Stimulated activated CD8-positive, alpha-beta memory T cell treated with anti-CD3 and anti-CD28 coated beads, Interleukin-4, amount 100 ng/mL, for 1 hour (primary cell): ENCODE results near the gene KCNMB4.
"Not testable (repeated sequence)": the region's sequence is repeated elsewhere in the genome, so short reads cannot be mapped to it uniquely, and the experiment has no call there.

Source experiments
- DNase-seq, 2 donors: peaks; one replicate each; pipeline ENCODE4 v3.0.0-alpha.2; 2020; ENCODE audit warnings: low read depth in 2 of 2, low spot score in 1 of 2

The KCNMB4 gene

DNA sequence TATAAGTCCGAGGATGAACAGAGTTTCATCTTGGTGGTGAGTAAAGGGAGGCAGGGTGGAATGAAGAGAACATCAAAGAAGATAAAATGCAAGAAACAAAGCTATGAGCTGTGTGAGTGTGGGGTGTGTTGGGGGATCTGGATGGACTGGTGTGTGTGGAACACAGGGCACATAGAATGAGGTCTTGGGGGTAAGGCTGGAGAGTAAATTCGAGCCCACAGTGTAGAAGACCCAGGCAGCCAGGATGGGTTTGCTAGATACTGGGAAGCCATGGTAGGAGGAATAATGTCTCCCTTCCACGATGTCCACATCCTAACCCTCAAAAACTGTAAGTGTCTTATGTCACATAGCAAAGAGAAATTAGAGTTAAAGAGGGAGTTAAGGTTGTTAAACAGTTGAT, 6.8 kb downstream of the KCNMB4 start:
- no peak for DNase-seq

DNA sequence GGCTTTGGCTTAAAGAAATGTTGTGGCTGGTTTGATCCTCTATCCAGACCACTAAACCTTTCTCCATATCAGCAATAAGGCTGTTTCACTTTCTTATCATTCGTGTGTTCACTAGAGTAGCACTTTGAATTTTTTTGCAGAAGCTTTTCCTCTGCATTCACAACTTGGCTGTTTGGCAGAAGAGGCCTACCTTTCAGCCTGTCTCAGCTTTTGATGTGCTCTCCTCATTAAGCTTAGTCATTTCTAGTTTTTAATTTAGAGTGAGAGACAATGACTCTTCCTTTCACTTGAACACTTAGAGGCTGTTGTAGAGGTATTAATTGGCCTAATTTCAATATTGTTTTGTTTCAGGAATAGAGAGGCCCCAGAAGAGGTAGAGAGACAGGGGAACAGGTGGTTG, 13.8 kb downstream of the KCNMB4 start:
- DNase-seq, result no peak

DNA sequence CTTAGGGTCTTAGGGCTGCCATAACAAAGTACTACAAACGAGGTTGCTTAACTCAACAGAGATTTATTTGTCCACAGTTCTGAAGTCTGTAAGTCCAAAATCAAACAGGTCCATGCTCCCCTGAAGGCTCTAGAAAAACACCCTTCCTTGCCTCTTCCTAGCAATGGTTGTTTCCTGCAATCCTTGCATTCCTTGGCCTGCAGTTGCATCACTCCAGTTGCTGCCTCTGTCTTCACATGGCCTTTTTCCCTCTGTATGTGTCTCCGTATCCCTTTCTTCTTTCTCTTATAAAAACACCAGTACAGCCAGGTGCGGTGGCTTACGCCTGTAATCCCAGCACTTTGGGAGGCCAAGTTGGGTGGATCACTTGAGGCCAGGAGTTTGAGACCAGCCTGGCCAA, 17.4 kb downstream of the KCNMB4 start:
- DNase-seq, result no peak

DNA sequence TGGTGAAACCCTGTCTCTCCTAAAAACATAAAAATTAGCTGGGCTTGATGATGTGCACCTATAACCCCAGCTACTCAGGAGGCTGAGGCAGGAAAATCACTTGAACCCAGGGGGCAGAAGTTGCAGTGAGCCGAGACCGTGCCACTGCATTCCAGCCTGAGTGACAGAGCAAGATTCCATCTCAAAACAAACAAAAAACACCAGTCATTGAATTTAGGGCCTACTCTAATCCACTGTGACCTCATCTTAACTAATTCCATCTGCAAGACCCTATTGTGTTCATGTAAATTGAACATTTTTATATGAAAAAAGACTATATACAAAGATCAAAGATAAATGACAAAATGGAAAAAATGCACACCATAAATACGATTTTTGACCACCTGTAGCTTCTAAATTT, 17.8 kb downstream of the KCNMB4 start:
- DNase-seq, result no peak

DNA sequence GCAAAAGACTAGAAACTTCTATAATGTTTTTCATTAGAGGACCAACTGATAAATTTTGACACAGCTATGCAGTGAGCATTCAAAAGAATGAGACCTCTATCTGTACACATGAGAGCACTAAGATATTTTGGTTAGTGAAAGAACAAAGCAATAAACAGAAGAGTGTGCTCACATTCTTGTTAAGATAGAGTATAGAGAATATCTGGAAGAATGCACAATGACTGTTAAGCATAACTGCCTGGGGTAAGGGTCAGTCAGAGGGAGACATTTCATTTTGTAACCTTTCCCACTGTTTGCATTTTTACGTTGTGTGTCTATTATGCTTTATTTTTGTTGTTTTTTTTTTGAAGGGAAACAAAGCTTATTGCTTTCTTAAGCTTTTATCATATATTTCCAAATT, 20.7 kb downstream of the KCNMB4 start:
- DNase-seq, result no peak

DNA sequence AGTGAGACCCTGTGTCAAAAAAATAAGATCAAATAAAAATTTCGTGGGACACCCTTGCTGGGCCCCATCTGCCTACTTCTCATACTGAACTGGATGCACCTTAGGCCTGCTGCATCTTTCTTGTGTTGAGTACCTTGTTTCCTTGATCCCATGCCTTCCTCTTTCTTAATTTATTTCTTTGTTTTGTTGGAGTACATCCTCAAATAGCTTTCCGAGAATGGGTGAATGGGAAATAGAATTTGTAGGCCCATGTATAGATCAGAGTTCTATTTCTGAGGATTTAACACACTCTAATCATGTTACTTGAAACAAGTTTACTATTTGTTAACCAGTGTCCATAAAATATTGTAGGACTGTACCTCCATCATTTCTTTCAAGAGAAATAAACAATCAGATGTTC, 23.6 kb downstream of the KCNMB4 start:
- DNase-seq, result no peak

DNA sequence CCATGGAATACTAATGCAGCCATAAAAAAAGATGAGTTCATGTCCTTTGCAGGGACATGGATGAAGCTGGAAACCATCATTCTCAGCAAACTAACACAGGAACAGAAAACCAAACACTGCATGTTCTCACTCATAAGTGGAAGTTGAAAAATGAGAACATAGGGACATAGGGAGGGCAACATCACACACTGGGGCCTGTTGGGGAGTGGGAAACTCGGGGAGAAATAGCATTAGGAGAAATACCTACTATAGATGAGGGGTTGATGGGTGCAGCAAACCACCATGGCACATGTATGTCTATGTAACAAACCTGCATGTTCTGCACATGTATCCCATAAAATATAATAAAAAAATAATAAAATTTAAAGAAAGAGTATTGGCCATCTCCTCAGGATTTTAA, 26.5 kb downstream of the KCNMB4 start:
- DNase-seq, result not testable (repeated sequence)

DNA sequence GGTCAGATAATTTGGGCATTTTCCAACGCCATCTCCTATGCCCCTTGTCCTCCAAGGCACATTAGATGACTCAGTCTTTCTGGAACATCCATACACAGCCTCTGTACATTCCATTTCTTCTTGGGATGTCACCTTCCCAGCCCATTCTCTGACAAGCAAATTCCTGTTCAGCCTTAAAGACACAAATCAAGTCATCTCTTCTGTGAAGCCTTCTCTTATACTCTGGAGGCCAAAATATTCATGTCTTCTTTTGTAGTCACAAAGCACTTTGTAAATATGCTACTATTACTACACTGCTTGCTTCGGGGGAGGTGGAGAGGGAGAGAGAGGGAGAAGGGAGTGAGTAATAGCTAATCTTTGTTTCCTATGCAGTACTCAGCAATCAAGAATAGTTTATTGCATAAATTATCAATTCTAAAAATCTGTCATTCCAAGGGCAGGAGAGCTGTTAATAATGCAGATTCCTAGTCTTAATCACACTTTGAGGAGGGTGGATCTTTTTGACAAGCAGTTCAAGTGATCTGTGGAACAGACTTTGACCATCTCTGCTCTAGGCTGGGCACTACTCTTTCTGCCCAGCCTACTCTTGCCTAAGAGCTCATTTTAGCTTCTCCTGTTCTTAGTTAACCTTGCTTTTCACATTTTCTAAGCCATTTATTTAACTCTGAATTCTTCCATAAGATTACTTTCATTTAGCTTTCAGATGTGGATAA, 27.9 kb downstream of the KCNMB4 start:
- DNase-seq, result no peak

DNA sequence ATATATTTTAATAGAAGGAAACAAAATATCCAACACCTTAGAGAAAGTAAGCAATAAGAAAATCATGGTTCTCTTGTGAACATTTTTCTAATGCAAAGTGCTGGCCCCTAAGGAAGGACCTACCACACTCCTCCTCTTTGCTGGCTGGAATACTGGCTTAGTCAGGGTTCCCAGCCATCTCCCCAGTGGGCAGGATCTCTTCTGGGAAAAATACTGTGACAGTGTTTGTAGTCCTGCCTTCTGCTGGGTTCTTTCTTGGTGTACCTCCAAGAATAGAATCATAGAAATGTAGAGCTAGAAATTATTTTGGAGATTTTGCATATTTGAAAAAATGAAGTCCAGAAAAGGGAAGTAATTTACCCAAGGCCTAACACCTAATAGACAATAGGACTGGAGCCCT, 31.9 kb downstream of the KCNMB4 start:
- DNase-seq, result no peak

DNA sequence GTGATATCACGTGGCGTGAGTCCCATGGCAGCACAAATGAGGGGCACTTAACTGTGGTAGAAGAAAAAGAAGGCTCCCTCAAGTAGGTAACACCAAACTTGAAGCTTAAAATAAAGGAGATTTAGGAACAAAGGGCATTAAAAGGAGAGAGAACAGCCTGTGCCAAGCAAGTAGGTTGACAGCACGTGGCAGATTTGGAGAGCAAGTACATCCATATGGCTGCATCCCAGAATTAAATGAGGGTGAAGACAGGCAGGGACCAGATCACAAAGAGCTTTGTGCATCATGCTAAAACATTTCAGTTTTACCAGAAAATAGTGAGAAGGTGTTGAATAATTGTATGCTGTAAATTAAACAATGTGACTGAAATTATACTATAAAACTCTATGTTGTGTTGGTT, 32.8 kb downstream of the KCNMB4 start:
- no peak for DNase-seq

DNA sequence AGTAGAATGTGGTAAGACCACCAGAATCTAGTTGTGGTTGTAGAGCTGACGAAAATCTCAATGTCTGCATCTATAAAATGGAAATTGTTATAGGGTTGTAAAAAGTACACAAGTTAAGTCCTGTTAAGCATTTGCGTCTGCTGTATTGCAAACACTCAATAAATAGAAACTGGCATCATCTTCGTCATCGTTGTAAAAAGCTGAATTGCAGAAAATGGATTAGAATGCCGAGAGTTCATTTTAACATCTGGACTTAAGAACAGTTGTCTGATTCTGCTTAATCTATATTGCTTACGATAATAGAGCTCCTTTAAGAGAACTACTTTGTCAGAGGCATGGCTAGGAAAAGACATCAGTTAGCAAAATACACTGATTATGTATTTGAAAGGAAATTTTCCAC, 33.2 kb downstream of the KCNMB4 start:
- DNase-seq, result no peak

DNA sequence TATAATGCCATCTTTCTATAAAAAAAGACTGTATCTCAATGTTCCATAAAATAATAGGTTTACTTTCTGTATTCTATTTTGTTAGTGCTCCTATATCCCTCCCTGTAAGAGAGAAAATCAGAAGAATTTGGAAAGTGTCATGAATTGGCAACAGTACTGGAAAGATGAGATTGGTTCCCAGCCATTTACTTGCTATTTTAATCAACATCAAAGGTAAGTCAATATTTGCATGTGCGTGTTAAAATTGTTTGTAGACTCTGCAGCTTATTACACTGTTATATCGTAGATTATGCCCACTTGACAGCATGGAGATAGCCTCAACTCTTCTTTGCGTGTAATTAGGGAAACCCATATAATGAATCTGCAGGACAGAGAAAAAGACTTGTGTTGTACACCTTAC, 34.0 kb downstream of the KCNMB4 start:
- no peak for DNase-seq

DNA sequence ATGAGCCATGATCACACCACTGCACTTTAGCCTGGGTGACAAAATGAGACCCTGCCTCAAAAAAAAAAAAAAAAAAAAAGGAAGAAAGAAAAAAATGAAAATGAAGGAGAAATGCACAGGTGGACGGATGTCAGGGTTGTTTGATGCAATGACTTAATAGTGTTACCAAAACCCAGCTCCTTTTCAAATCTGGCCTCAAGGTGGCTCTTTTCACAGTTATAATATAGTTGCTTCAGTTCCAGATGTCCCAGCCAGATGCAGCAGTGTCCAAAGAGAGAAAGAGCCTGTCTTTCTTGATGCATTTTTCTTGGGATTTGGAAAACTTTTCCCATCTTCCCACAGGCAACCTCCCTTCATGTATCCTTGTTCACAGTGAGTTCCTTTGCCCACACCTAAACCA, 36.5 kb downstream of the KCNMB4 start:
- no peak for DNase-seq

DNA sequence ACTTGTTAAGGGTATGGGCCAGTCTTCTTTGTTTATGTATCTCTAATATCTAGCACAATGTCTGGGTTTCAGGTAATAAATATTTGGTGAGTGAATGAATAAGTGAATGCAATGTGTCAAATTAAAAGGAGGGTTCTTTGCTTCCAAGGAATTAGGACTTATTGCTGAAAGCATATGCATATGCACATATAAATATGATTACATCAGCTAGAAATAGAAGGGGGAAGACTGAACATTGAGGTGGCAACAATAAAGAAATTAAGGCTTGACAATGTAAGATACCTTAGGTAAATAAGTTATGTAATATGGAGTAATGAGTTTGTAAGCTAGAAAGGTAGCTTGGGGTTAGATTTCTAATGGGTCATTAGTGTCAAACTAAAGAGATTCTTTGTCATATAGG, 37.7 kb downstream of the KCNMB4 start:
- DNase-seq, result no peak

DNA sequence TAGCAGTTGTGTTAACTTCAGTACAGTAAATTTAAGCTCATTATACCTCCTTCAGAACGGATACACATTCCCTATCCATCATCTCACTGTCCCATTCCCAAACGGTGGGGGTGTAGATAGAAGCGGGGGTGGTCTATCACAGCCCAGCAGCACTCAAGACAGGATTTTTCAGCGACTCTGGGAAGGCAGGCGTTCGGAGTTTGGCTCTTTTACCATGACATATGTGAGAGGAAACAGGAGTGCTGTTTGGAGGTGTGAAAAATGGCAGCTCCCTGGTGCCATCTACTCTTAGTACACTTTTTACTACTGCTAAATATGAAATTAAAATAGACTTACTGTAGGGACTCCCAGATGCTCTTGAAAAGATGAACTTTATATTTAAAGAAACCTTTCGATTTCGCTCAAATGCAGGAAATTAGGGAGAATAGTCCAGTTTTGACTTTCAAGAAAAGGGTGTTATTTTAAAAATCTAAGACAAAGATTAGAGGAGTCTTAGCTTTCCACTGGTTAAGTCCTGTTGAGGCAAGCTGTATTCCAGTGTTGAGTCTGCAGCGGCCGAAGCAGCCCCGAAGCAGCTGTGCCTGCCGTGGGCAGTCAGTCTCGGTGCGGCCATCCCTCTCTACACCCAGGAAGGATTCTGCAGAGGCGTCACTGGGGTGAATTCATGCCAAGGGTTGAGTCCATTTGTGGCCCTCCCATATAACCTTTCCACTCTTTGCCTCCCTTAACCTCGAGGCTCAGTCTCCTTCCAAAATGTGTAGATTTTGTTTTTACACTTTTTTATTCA, 42.1 kb downstream of the KCNMB4 start:
- no peak for DNase-seq

DNA sequence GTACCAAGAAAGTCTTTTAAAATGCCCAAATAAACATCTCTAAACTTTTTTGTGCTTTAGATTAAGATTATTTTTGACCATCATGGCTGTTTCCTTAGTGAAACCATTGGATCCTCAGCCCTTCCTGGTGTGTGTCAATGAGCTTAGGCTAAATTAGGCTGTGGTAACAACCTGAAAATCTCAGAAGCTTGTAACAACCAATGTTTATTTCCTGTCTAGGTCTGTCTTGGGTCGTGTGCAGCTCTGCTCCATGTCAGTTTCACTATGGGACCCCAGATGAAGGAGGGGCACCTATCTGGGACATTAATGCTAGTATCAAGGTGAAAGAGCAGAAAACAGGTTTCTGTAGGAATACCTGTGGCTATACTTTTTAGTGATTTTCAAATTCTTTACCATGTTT, 49.9 kb downstream of the KCNMB4 start:
- DNase-seq, result no peak

DNA sequence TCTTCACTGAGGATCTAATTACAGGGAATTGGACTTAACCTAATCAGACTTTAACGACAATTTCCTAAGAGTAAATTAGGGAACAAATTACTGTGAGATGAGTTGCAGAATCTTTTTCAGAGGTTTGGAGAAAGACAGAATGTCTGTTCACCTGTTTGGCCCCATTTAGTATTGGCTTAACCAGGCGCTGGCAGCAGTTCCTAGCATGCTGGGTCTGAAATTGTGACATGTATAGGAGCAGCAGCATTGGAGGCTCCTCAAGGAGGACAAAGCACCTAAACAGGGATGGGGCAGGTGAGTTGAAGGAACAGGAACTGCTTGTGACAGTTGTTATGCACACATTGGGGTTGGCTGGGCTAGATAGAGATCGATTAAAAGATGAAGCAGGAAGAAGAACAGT, 51.0 kb downstream of the KCNMB4 start:
- no peak for DNase-seq

DNA sequence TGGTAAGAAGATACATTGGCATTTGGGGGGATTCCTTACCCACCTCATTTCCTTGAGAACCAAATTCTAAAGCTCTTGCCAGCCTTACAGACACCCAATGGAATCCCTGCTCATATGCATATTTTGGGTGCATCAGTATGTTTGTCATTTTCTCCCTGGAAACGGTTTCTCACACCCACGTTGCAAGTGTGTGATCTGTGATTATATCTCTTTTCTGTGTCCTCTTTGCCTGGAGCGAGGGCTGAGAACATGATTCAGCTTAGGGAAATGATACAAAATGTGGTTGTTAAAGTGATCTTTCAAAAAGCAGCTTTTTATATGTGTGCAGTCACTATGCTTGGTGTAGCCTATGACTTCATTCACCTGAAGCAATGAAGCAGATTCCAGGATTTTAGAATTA, 52.0 kb downstream of the KCNMB4 start:
- no peak for DNase-seq

DNA sequence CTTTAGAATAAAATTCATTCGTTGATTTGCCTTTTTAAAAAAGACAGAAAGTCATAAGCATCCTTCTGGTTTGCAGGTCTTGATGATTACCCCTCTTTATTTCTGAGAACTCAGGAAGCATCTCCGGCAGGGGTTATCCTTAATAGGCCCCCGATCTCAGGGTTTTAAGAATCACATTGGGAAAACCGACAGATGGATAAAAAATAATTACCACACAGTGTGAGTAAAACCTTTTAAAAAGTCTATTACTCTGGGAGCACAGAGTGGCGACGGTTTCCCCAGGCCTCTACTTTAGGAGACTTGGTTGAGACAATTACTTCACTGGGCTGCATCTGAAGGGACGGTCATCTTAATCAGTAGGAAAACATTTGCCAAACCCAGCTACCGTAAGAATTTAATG, 56.5 kb downstream of the KCNMB4 start:
- DNase-seq, result no peak

DNA sequence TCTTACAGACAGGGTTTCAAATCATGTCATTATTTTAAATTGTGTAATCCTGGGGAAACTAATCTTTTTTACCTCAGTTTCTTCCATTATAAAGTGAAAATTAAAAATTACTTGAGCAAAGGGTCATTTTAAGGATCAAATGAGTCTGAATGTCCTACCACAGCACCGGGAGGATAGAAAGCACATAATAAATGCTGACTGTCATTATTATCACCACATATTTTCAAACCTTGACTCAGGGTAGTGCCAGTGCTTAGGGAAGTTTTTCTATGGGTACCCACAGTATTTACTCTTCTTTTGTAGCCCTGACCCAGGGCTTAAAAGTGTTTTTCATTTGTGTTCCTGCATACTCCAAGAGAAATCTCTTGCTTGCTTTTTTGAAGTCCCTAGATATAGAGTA, 60.5 kb downstream of the KCNMB4 start:
- DNase-seq, result no peak

DNA sequence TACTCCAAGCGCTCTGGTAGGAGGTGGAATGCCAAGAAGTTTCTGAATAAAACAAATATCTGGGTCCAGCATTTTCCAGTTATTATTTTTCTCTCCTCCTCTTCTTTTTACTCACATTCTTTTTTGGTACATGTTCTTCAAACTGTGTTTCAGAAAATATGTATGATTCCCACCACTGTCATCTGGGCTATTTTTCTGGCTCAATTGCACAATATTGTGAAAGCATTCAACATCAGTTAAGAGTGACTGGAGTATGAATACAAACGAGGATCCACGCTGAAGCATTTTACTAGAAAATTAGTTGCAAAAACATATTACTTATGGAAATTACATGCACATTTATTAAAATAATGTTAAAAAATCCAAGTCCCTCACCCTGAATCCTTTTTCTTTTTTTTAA, 61.5 kb downstream of the KCNMB4 start:
- DNase-seq, result no peak

DNA sequence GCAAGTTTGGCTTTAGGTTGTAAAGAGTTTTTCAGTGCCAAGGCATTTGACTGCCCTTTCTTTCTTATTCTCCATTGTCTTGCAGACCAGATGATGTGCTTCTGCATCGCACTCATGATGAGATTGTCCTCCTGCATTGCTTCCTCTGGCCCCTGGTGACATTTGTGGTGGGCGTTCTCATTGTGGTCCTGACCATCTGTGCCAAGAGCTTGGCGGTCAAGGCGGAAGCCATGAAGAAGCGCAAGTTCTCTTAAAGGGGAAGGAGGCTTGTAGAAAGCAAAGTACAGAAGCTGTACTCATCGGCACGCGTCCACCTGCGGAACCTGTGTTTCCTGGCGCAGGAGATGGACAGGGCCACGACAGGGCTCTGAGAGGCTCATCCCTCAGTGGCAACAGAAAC, 64.3 kb downstream of the KCNMB4 start:
- DNase-seq, result no peak

DNA sequence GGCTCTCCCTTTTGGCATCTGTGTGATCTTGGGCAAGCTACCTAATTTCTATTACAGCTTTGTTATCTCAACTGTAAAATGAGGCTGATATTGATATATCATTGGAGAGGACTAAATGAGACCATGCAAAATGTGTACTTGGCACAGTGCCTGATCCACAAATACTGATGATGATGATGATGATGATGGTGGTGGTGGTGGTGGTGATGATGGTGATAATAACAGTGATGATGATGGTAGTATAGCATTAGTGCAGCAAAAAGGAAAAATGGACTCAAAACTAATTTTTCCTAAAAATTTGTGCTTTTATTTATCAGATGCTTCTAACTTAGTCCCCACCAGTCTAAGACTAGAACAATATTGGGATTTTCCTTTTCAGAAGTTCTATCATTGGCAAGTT, 70.7 kb downstream of the KCNMB4 start:
- no peak for DNase-seq
